Progenitor cell of endocrine pancreas (in vitro differentiated cells): ENCODE results near the gene TPD52L1. TPM values are rescaled to one million over a fixed set of nuclear protein-coding genes. Genes with fewer than 3 reads are reported as not detected.

ENCODE experiments used
- DNase-seq: peaks from one replicate; pipeline ENCODE4 v3.0.0; 2021; ENCODE audit warnings: low spot score; ENCODE audit not compliant: unreplicated experiment
- H3K27ac Mint-ChIP-seq: 2 replicates; pipeline ENCODE4 v1.8.0; 2021; ENCODE audit warnings: mild to moderate bottlenecking, moderate library complexity, mixed read lengths
- H3K27me3 Mint-ChIP-seq: 2 replicates; pipeline ENCODE4 v1.8.0; 2021; ENCODE audit warnings: mixed read lengths
- H3K36me3 Mint-ChIP-seq: 2 replicates; pipeline ENCODE4 v1.8.0; 2022; ENCODE audit warnings: mixed read lengths; ENCODE audit not compliant: insufficient read depth
- H3K4me1 Mint-ChIP-seq: 2 replicates; pipeline ENCODE4 v1.8.0; 2021; ENCODE audit warnings: low read depth, mixed read lengths
- H3K4me3 Mint-ChIP-seq: 2 replicates; pipeline ENCODE4 v1.8.0; 2021; ENCODE audit warnings: low read depth, mild to moderate bottlenecking, moderate library complexity, mixed read lengths
- H3K9me3 Mint-ChIP-seq: 2 replicates; pipeline ENCODE4 v1.8.0; 2021; ENCODE audit warnings: low read depth, mixed read lengths
- CTCF ChIP-seq: fragments of 200-600 bp; sonication (generic); IDR thresholded peaks from one replicate; pipeline ENCODE4 v1.5.0; 2021; ENCODE audit warnings: antibody characterized with exemption, mild to moderate bottlenecking; ENCODE audit not compliant: unreplicated experiment
- total RNA-seq: library from RNA; stranded (reverse); gene quantifications from 2 replicates; pipeline ENCODE4 v1.2.1, GENCODE V29; 2021

Gene TPD52L1
- total RNA-seq, 1 donor from 2014 or later: 33.8 TPM

DNA sequence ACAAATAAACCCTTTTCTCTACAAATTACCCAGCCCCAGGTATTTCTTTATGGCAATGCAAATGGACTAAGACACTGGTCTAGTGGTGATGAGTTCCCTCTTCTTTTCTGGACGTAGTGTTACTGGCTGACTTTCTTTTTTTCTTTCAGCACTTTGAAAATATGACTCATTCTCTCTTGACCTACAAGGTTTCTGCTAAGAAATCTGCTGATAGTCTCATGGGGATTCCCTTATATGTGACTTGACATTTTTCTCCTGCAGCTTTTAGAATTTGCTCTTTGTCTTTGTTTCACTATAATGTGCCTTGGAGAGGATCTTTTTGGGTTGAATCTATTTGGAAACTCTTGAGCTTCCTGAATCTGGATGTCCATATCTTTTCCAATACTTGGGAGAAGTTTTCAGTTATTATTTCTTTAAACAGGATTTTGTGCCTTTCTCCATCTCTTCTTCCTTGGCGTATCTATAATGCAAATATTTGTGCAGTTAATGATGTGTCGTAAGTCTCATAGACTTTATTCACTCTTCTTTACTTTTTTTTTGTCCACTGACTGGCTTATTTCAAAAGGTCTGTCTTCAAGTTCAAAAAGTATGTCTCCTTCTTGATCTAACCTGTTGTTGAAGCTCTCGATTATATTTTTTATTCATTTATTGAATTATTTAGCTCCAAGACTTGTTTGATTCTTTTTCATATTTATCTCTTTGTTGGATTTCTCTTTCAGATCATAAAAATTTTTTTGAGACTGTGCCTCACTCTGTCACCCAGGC is 42.2 kb upstream of the TPD52L1 start:
- no peak for TF ChIP-seq CTCF
- no peaks in the 10 kb centered on the region for H3K4me1 Mint-ChIP-seq
- H3K4me3 Mint-ChIP-seq: no peak overlapping the region
- DNase-seq: no peak
- H3K9me3 Mint-ChIP-seq: peaks cover 35% of the 10 kb centered on the region
- peaks cover 5% of the 10 kb centered on the region for H3K36me3 Mint-ChIP-seq
- H3K27me3 Mint-ChIP-seq: no peaks in the 10 kb centered on the region
- H3K27ac Mint-ChIP-seq: no peak overlapping the region

GRCh38 chr6:125112934-125113333 is 40.6 kb upstream of the TPD52L1 start:
- H3K27me3 Mint-ChIP-seq: no peaks in the 10 kb centered on the region
- H3K4me1 Mint-ChIP-seq: no peaks in the 10 kb centered on the region
- H3K36me3 Mint-ChIP-seq: peaks cover 5% of the 10 kb centered on the region
- TF ChIP-seq CTCF: no peak
- no peak for DNase-seq
- no peak overlapping the region for H3K27ac Mint-ChIP-seq
- peaks cover 35% of the 10 kb centered on the region for H3K9me3 Mint-ChIP-seq
- H3K4me3 Mint-ChIP-seq: no peak overlapping the region

DNA sequence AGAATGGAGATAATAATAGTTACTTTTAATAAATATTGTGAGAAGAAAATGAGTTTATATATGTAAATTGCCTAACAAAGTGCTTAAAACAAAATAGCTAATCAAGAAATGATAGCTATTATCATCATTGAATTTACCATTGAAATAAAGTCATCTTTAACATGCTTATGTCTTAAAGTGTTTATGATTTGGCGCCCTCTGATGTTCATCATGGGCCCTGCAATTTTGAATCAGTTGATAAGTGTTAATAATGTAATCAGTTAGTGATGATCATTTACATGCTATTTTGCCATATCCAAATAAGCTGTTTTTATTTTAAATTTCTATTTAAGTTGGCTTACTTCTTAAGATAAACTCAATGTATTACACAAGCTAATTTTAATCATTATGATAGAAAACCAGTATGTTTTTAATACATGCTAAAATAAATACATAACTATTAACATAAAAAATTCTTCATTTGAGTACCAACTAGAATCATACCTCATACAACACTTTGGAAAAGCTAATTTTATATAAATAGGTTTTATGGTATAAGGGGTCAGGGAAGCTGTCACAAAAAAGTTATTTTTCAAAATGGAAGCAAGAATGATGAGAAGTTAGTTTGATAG is 39.2 kb upstream of the TPD52L1 start:
- Mint-ChIP-seq H3K36me3 (peaks cover 5% of the 10 kb centered on the region), H3K27ac (no peak overlapping the region), H3K9me3 (peaks cover 30% of the 10 kb centered on the region), H3K27me3 (no peaks in the 10 kb centered on the region), H3K4me3 (no peak overlapping the region), H3K4me1 (no peaks in the 10 kb centered on the region)
- TF ChIP-seq CTCF: peak; percentile 91
- no peak for DNase-seq

DNA sequence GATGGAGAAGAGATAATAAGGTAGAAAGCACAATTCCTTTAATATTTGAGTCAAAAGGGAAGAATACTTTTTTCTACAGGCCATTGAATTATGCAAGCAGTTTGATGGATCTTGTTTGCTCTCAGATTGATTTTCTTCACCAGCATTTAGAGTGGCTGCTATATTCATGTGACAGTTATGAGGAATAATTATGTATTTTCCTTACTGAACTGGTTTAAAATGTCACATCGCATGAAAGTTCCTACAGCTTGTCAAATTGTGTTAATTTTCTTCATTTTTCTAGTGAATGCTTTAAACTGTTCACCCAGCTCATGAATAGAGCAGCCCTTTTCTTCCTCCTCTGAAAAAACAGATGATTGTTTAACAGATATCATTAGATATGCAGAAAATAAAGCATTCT is 37.4 kb upstream of the TPD52L1 start:
- Mint-ChIP-seq H3K27me3 (no peaks in the 10 kb centered on the region), H3K27ac (no peak overlapping the region), H3K4me1 (no peaks in the 10 kb centered on the region), H3K4me3 (no peak overlapping the region), H3K9me3 (peaks cover 11% of the 10 kb centered on the region), H3K36me3 (peaks cover 3% of the 10 kb centered on the region)
- no peak for DNase-seq
- no peak for TF ChIP-seq CTCF

- Mint-ChIP-seq H3K4me1 (no peaks in the 10 kb centered on the region), H3K36me3 (peaks cover 3% of the 10 kb centered on the region), H3K27me3 (no peaks in the 10 kb centered on the region), H3K27ac (no peak overlapping the region), H3K9me3 (peaks cover 6% of the 10 kb centered on the region), H3K4me3 (no peak overlapping the region)
- TF ChIP-seq CTCF: no peak
- DNase-seq: no peak
These were observed 36.9 kb upstream of the TPD52L1 start for GRCh38 chr6:125116710-125117109.
